Activated CD4-positive, alpha-beta T cell treated with anti-CD3 and anti-CD28 coated beads for 1 hour (primary cell): ENCODE results near the gene C4A.
"Not testable (repeated sequence)": the region's sequence is repeated elsewhere in the genome, so short reads cannot be mapped to it uniquely, and the experiment has no call there.

ENCODE experiments used
- DNase-seq: peaks from one replicate; pipeline ENCODE4 v3.0.0-alpha.2; 2020

Gene C4A

DNA sequence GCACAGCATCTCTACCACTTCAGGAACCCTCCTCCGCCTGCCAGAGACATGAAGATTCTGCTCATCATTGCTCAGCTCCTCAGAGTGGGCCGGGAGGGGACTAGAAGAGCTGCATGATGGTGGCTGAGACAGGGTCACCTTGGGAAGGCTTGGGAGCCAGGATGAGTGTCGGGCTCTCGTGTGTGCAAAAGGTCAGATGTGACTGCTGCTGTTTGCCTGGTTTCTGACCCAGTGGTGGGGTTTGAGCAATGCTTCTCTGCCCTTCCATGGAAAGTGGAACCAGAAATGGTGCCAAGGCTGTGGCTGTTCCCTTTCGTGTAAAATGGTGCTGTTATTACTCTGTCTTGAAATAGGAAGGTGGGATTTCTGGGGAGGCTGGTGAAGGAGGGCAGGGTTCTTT lies 859 bp upstream of the C4A start:
- DNase-seq = not testable (repeated sequence)

DNA sequence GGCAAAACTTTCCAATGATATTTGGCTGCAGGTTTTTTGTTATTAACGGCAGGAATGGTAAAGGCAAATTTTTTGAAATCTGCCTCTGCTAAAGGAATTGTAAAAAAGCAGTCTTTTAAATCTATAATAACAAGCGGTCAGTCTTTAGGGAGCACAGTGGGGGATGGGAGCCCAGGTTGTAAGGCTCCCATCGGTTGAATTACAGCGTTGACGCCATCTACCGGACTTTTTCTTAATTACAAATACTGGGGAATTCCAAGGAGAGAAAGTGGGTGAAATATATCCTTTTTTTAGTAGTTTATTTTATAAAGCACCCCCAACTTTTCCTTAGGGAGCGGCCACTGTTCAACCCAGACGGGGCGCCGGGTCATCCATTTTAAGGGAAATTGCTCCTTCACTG lies 7.5 kb downstream of the C4A start:
- DNase-seq = not testable (repeated sequence)

GRCh38 chr6:31994421-31994820 lies 12.6 kb downstream of the C4A start:
- DNase-seq = not testable (repeated sequence)

- not testable (repeated sequence) for DNase-seq
Measured at GRCh38 chr6:31996385-31996784, 14.5 kb downstream of the C4A start.

- DNase-seq = not testable (repeated sequence)
Measured at GRCh38 chr6:32002546-32003268, 20.9 kb downstream of the C4A start.

DNA sequence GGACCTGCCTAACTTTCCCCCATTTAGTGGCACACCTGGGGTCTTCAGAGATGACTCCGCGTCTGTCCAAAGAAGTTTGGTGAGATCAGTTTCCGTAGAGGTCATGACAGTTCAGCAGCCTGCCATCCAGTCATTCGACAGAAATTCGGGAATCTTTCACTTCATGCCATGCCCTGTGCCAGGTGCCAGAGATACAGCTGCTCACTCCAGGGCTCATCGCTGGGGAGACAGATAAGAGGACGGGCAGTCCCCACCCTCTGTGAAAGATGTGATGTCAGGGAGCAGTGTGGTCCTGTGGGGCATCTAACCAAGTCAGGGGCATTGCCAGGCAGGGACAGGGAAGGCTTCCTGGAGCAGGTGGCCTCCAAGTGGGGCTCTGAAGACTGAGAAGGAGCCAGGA lies 21.4 kb downstream of the C4A start:
- not testable (repeated sequence) for DNase-seq

GRCh38 chr6:32004393-32004792 lies 22.5 kb downstream of the C4A start:
- not testable (repeated sequence) for DNase-seq

DNA sequence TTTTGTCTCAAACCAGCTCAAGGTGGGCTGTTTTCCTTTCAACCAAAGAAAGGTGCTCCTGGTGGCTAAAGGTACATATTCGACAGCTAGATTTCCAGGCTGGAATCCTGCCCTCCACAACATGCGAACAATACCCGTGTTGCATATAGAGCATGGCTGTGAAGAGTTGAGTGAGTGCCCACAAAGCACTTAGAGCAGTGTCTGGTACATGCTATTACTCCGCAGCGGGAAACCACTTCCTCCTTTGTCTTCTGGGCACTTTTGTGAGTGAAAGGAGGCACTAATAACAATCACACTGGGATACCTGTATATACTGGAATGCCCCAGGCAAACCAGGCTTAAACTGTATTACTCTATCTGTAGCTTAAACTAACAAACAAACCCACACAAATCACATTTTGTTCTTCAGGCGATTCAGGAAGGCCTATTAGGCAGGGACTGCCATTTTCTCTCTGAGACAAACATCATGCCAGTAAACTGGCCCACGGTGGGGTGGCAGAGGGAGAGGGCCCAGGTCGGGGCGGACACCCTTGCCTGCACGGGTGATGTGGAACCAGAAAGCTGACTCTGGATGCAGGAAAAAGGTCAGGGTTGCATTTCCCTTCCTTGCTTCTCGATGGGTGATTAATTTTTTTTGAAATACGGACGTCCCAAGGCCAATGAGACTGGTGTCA lies 23.1 kb downstream of the C4A start:
- not testable (repeated sequence) for DNase-seq

DNA sequence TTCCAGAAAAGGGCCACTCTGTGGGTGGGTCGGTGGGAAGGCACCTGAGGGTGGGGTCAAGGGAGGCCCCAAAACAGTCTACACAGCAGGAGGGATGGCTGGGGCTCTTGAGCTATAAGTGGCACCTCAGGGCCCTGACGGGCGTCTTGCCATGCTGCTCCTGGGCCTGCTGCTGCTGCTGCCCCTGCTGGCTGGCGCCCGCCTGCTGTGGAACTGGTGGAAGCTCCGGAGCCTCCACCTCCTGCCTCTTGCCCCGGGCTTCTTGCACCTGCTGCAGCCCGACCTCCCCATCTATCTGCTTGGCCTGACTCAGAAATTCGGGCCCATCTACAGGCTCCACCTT lies 23.7 kb downstream of the C4A start:
- DNase-seq = not testable (repeated sequence)

DNA sequence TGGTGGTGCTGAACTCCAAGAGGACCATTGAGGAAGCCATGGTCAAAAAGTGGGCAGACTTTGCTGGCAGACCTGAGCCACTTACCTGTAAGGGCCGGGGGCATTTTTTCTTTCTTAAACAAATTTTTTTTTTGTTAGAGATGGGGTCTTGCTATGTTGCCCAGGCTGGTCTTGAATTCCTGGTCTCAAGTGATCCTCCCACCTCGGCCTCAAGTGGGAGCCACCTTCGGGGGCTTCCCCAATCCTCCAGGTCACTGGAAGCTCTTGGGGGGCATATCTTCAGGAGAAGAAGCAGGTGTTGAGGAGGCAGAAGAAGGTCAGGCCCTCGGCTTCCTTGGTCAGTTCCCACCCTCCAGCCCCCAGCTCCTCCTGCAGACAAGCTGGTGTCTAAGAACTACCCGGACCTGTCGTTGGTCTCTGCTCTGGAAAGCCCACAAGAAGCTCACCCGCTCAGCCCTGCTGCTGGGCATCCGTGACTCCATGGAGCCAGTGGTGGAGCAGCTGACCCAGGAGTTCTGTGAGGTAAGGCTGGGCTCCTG lies 24.2 kb downstream of the C4A start:
- DNase-seq = not testable (repeated sequence)

DNA sequence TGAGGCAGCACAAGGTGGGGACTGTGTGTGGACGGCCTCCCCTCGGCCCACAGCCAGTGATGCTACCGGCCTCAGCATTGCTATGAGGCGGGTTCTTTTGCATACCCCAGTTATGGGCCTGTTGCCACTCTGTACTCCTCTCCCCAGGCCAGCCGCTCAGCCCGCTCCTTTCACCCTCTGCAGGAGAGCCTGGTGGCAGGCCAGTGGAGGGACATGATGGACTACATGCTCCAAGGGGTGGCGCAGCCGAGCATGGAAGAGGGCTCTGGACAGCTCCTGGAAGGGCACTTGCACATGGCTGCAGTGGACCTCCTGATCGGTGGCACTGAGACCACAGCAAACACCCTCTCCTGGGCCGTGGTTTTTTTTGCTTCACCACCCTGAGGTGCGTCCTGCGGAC lies 25.2 kb downstream of the C4A start:
- not testable (repeated sequence) for DNase-seq

DNA sequence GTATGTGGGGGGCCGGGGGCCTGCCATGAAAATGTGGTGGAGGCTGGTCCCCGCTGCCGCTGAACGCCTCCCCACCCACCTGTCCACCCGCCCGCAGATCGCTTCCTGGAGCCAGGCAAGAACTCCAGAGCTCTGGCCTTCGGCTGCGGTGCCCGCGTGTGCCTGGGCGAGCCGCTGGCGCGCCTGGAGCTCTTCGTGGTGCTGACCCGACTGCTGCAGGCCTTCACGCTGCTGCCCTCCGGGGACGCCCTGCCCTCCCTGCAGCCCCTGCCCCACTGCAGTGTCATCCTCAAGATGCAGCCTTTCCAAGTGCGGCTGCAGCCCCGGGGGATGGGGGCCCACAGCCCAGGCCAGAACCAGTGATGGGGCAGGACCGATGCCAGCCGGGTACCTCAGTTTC lies 26.2 kb downstream of the C4A start:
- not testable (repeated sequence) for DNase-seq

DNA sequence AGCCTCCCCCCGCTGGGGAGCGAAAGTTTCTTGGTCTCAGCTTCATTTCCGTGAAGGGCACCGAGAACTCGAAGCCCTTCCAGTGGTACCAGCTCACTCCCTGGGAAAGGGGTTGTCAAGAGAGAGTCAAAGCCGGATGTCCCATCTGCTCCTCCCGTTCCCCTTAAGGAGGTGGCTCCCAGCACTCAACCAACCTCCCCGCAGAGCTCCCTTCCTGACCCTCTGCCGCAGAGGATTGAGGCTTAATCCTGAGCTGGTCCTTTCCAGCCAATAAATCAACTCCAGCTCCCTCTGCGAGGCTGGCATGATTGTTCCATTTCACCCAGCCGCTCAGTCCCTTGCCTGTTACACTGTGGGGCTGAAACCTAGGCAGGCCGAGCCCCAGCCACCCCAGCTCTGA lies 26.8 kb downstream of the C4A start:
- not testable (repeated sequence) for DNase-seq

- not testable (repeated sequence) for DNase-seq
Measured at GRCh38 chr6:32009537-32009936, 27.7 kb downstream of the C4A start.

DNA sequence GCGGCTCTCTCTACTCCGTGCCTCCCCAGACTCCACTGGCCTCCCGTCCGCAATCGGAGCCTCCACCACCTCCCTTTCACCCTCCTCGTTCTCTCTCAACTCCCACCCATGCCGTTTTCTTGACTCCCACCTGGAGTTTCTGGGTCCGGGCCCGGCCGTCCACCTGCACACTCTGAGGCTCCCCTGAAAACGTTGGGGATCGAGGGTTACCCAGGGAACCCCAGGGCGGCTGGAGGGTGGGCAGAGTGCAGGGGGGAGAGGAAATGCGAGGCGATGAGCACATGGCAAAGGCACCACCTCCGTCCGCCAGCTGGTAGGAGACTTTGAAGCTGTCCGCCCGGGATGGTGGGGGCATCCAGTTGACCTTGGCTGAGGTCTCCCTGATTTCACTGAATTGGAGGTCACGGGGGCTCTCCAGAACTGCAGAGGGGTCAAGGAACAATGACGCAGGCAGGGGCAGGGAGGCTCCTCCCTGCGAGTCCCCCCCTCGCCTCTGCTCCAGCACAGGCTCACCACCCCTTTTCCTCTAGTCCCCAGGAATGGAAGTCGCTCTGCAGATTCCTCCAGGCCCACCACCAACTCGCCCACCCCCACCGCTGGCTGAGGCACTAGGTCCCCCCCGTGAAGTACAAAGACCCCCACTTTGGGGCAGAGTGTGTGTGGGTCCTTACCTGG lies 29.1 kb downstream of the C4A start:
- DNase-seq = not testable (repeated sequence)

GRCh38 chr6:32012941-32013617 lies 31.2 kb downstream of the C4A start:
- not testable (repeated sequence) for DNase-seq

DNA sequence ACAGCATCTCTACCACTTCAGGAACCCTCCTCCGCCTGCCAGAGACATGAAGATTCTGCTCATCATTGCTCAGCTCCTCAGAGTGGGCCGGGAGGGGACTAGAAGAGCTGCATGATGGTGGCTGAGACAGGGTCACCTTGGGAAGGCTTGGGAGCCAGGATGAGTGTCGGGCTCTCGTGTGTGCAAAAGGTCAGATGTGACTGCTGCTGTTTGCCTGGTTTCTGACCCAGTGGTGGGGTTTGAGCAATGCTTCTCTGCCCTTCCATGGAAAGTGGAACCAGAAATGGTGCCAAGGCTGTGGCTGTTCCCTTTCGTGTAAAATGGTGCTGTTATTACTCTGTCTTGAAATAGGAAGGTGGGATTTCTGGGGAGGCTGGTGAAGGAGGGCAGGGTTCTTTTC lies 31.9 kb downstream of the C4A start:
- DNase-seq = not testable (repeated sequence)

DNA sequence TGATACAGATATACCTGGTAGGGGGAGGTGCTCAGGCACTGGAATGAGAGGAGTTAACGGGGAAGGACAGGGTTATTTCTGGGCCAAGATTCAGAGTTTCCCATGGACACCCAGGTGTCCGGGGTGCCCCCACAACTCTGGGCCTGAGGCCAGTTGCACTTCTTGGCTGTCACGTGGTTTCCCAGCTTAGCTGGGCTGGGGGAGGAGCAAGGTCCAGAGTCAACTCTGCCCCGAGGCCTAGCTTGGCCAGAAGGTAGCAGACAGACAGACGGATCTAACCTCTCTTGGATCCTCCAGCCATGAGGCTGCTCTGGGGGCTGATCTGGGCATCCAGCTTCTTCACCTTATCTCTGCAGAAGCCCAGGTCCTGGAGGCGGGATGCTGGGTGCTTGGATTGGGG lies 32.7 kb downstream of the C4A start, which contains the start of gene C4B:
Gene C4B (plus strand): TSS at position 249 of the 400 bp plus-strand sequence. CDS start 51 bp downstream, at position 300.
- not testable (repeated sequence) for DNase-seq

- DNase-seq = not testable (repeated sequence)
Measured at GRCh38 chr6:32022100-32022499, 40.2 kb downstream of the C4A start.

GRCh38 chr6:32028631-32029030 lies 46.8 kb downstream of the C4A start:
- not testable (repeated sequence) for DNase-seq

DNA sequence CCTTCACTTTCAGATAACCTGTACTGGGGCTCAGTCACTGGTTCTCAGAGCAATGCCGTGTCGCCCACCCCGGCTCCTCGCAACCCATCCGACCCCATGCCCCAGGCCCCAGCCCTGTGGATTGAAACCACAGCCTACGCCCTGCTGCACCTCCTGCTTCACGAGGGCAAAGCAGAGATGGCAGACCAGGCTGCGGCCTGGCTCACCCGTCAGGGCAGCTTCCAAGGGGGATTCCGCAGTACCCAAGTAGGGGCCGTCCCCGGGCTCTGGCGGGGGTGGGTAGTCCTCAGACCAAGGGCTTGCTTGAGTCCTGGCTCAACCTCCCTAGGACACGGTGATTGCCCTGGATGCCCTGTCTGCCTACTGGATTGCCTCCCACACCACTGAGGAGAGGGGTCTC lies 47.7 kb downstream of the C4A start:
- not testable (repeated sequence) for DNase-seq

DNA sequence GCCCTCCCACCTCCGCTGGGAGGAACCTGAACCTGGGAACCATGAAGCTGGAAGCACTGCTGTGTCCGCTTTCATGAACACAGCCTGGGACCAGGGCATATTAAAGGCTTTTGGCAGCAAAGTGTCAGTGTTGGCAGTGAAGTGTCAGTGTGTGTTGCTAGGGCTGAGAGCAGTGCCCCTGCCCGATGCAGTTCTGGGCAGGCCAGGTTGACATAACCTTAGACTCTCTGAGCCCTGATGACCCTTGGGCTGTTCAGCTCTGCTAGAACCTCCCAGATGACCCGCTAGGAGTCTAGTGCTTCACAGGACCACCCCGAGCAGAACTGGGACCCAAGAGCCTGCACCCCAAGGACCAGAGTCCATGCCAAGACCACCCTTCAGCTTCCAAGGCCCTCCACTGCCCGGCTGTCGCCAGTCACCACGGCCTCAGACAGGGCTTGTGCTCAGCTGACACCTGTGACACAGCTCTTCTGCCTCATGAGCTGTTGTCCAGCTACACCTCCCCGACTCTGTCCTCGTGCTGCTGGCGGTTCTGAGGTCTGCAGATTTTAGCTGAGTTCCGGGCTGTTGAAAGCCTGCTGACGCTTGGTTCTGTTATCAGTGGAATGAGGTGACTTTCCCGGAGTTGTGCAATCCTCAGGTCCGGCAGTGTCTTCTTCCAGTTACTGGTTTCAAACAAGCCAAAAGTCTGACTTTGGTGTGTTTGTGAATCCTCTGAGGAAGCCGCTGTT lies 53.6 kb downstream of the C4A start:
- not testable (repeated sequence) for DNase-seq
